ENCODE measurements around the gene KIAA0232. TPM values are rescaled to one million over a fixed set of nuclear protein-coding genes. Genes with fewer than 3 reads are reported as not detected.

Gene KIAA0232
- total and polyA plus RNA-seq, 12 donors: 12.8 to 89.6 (median 70.9) TPM

DNA sequence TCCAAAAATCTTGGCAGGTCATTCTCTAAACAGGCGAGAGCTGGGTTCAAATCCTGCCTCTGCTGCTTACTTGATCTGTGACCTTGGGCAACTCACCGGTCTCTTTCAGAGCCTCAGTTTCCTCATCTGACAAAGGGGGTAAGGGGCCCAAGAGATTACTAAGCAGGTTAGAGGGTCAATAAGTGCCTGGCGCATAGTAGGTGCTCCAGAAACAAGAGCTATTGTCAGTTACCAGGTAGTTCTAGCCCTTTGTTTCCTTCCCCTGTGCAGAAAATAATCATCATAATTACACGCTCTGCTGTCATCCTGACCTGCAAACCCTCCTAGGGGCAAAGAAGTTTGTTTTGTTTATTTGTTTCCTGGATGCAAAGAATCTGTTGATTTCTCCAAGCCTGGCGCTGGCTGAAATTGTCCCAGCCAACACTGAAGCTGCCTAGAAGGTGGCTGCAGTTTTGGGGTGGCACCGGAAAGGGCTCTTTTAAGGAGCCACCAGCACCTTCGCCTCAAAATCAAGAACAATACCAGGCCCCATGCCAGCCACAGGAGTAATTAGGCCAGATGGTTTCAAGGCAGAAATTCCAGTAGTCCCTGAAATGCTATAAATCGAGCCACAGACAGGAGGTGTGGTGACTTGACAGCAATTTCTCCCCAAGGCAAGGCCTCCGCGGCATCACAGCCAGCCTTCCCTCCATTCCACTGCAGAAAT, 10.2 kb upstream of the KIAA0232 start:
- no peak overlapping the region for H3K4me3 ChIP-seq
- no peaks in the 10 kb centered on the region for H3K9me3 ChIP-seq
- ATAC-seq (peak in 6 of 8 donors; percentile 10 to 72 (median 32)), DNase-seq (no peak)
- H3K27ac ChIP-seq: peak overlapping the region; percentile 58 to 91 (median 82)
- TF ChIP-seq CTCF (IDR thresholded peaks at IDR 0.05): no peak
- H3K36me3 ChIP-seq: no peaks in the 10 kb centered on the region
- intact Hi-C loops (cut with DNase I): loop anchor here in 2 of 10 donors (5.0 kb wide), 2 partner anchors 40 to 100 kb away; no protein-coding TSS in a partner anchor
- 53% methylated on average over 10 of the region's 10 CpGs for WGBS, 2 donors
- no peaks in the 10 kb centered on the region for H3K27me3 ChIP-seq
- peaks cover 2 to 61% (median 34%) of the 10 kb centered on the region in 9 donors for H3K4me1 ChIP-seq

DNA sequence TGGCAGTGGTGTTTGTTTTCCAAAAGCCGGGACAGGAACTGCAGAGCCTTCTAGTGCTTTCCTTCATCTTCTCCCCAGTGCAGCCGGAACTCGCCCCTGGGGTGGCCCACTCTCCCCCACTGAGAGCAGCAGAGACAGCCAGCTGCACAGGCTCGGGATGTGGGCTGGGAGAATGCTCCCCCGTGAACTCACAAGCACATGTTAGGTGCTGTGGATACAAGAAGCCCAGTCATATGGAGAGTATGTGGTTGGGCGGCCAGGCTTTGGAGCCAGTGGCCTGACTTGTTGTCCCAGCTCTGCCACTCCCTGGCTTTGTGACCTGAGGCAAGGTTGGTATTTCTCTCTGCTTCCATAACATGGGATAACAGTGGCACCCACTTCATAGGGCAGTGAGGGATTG, 9.4 kb upstream of the KIAA0232 start:
- peaks cover 2 to 61% (median 32%) of the 10 kb centered on the region in 9 donors for H3K4me1 ChIP-seq
- H3K4me3 ChIP-seq: no peak overlapping the region

GRCh38 chr4:6773616-6774540, 8.6 kb upstream of the KIAA0232 start:
- H3K4me1 ChIP-seq: peaks cover 2 to 57% (median 28%) of the 10 kb centered on the region in 9 donors
- ATAC-seq (no peak), DNase-seq (no peak)
- peak overlapping the region in 3 of 10 donors; percentile 80 to 87 (median 81) for H3K27ac ChIP-seq
- no peaks in the 10 kb centered on the region for H3K9me3 ChIP-seq
- WGBS, 2 donors: 88 to 94% methylated on average over 16 of the region's 16 CpGs
- intact Hi-C loops (cut with DNase I): loop anchor here in 2 of 10 donors (5.0 kb wide), 2 partner anchors 42 to 98 kb away; no protein-coding TSS in a partner anchor
- H3K27me3 ChIP-seq: no peaks in the 10 kb centered on the region
- H3K36me3 ChIP-seq: no peaks in the 10 kb centered on the region
- H3K4me3 ChIP-seq: no peak overlapping the region
- TF ChIP-seq CTCF (IDR thresholded peaks at IDR 0.05): no peak

More for the DNA sequence above, 9.4 kb upstream of the KIAA0232 start:
- ATAC-seq (peak in 1 of 8 donors; percentile 16), DNase-seq (no peak)
- Histone ChIP-seq H3K27ac (peak overlapping the region; percentile 55 to 91 (median 80)), H3K9me3 (no peaks in the 10 kb centered on the region), H3K27me3 (no peaks in the 10 kb centered on the region), H3K36me3 (no peaks in the 10 kb centered on the region)
- no peak for TF ChIP-seq CTCF (IDR thresholded peaks at IDR 0.05)
- WGBS, 2 donors: 58 to 62% methylated on average over 6 of the region's 6 CpGs
- intact Hi-C loops (cut with DNase I): loop anchor here in 2 of 10 donors (5.0 kb wide), 2 partner anchors 41 to 99 kb away; no protein-coding TSS in a partner anchor

- H3K4me1 ChIP-seq: peaks cover 2 to 40% (median 27%) of the 10 kb centered on the region in 9 donors
- H3K27ac ChIP-seq: no peak overlapping the region
- intact Hi-C loops (cut with DNase I): loop anchor here in 2 of 10 donors (5.0 kb wide), 1 partner anchor 53 kb away; no protein-coding TSS in a partner anchor
- no peaks in the 10 kb centered on the region for H3K9me3 ChIP-seq
- H3K27me3 ChIP-seq: no peaks in the 10 kb centered on the region
- no peak overlapping the region for H3K4me3 ChIP-seq
- TF ChIP-seq CTCF (IDR thresholded peaks at IDR 0.05): no peak
- WGBS, 2 donors: 74 to 77% methylated on average over 7 of the region's 7 CpGs
- no peaks in the 10 kb centered on the region for H3K36me3 ChIP-seq
- DNase-seq (no peak), ATAC-seq (no peak)
Measured at GRCh38 chr4:6775746-6776145, 6.8 kb upstream of the KIAA0232 start.

Measured in heart right ventricle (tissue), 16 donors.